Choroid plexus epithelial cell (primary cell): Measurements from ENCODE around the gene NKAIN1.
"Not testable (repeated sequence)": the region's sequence is repeated elsewhere in the genome, so short reads cannot be mapped to it uniquely, and the experiment has no call there.

Source experiments
- DNase-seq: peaks from one replicate; pipeline ENCODE4 v3.0.0-alpha.2; 2010; ENCODE audit warnings: low read depth
- H3K4me3 ChIP-seq: 2 replicates; pipeline ENCODE4 v1.5.1; 2011; ENCODE audit warnings: low read depth, mild to moderate bottlenecking, control low read depth, low read length, moderate library complexity
- CTCF ChIP-seq: conservative IDR thresholded peaks from 2 replicates; pipeline ENCODE4 v1.5.1; 2011; ENCODE audit warnings: low read depth, mild to moderate bottlenecking, control low read depth, inconsistent platforms, low read length, moderate library complexity

The NKAIN1 gene

GRCh38 chr1:31148409-31148808, 91.3 kb downstream of the NKAIN1 start:
- no peak for DNase-seq
- TF ChIP-seq CTCF: no peak
- H3K4me3 ChIP-seq: no peak overlapping the region

- no peak for DNase-seq
- no peak overlapping the region for H3K4me3 ChIP-seq
- TF ChIP-seq CTCF: no peak
These were observed 94.0 kb downstream of the NKAIN1 start for GRCh38 chr1:31145648-31146047.

- H3K4me3 ChIP-seq: no peak overlapping the region
- DNase-seq: no peak
- no peak for TF ChIP-seq CTCF
These were observed 95.2 kb downstream of the NKAIN1 start for GRCh38 chr1:31144442-31144841.

GRCh38 chr1:31143455-31143854, 96.2 kb downstream of the NKAIN1 start:
- TF ChIP-seq CTCF: no peak
- no peak for DNase-seq
- no peak overlapping the region for H3K4me3 ChIP-seq

- no peak for TF ChIP-seq CTCF
- no peak for DNase-seq
- H3K4me3 ChIP-seq: no peak overlapping the region
These were observed 97.3 kb downstream of the NKAIN1 start for GRCh38 chr1:31142406-31142805.

GRCh38 chr1:31140299-31140698, 99.4 kb downstream of the NKAIN1 start:
- no peak for DNase-seq
- H3K4me3 ChIP-seq: no peak overlapping the region
- TF ChIP-seq CTCF: no peak

GRCh38 chr1:31138797-31139521, 100.7 kb downstream of the NKAIN1 start:
- H3K4me3 ChIP-seq, DNase-seq: not testable (repeated sequence)

GRCh38 chr1:31137873-31138272, 101.8 kb downstream of the NKAIN1 start:
- not testable (repeated sequence) for H3K4me3 ChIP-seq, DNase-seq
